Measurements from ENCODE around the gene METTL14.

The METTL14 gene

GRCh38 chr4:118723369-118723768 lies 38.2 kb downstream of the METTL14 start:
- ATAC-seq (ENCODE audit: low read depth): no peak
- no peak overlapping the region for H3K4me3 ChIP-seq (ENCODE audit: severe bottlenecking)
- no peak for DNase-seq (ENCODE audit: low spot score)
- peaks cover 10% of the 10 kb centered on the region for H3K4me1 ChIP-seq (ENCODE audit: insufficient read depth, poor library complexity, severe bottlenecking)
- H3K9me3 ChIP-seq (ENCODE audit: severe bottlenecking): no peaks in the 10 kb centered on the region
- peaks cover 48% of the 10 kb centered on the region for H3K36me3 ChIP-seq (ENCODE audit: low read depth)
- H3K27ac ChIP-seq (ENCODE audit: poor library complexity, severe bottlenecking): no peak overlapping the region
- H3K27me3 ChIP-seq (ENCODE audit: insufficient read depth, poor library complexity, severe bottlenecking): no peaks in the 10 kb centered on the region
- TF ChIP-seq CTCF (IDR thresholded peaks at IDR 0.05; ENCODE audit: poor library complexity, severe bottlenecking): no peak

- peaks cover 81% of the 10 kb centered on the region for H3K36me3 ChIP-seq (ENCODE audit: low read depth)
- H3K4me3 ChIP-seq (ENCODE audit: severe bottlenecking): no peak overlapping the region
- DNase-seq (ENCODE audit: low spot score): no peak
Measured at GRCh38 chr4:118727360-118727759, 42.2 kb downstream of the METTL14 start.

GRCh38 chr4:118729287-118730286 lies 44.4 kb downstream of the METTL14 start:
- ATAC-seq (ENCODE audit: low read depth) (no peak), DNase-seq (ENCODE audit: low spot score) (no peak)
- H3K27me3 ChIP-seq (ENCODE audit: insufficient read depth, poor library complexity, severe bottlenecking): no peaks in the 10 kb centered on the region
- no peaks in the 10 kb centered on the region for H3K4me1 ChIP-seq (ENCODE audit: insufficient read depth, poor library complexity, severe bottlenecking)
- H3K4me3 ChIP-seq (ENCODE audit: severe bottlenecking): no peak overlapping the region
- peaks cover 83% of the 10 kb centered on the region for H3K36me3 ChIP-seq (ENCODE audit: low read depth)
- H3K9me3 ChIP-seq (ENCODE audit: severe bottlenecking): no peaks in the 10 kb centered on the region
- no peak overlapping the region for H3K27ac ChIP-seq (ENCODE audit: poor library complexity, severe bottlenecking)
- TF ChIP-seq CTCF (IDR thresholded peaks at IDR 0.05; ENCODE audit: poor library complexity, severe bottlenecking): no peak

More at GRCh38 chr4:118727360-118727759, 42.2 kb downstream of the METTL14 start:
- Histone ChIP-seq H3K27me3 (ENCODE audit: insufficient read depth, poor library complexity, severe bottlenecking) (no peaks in the 10 kb centered on the region), H3K9me3 (ENCODE audit: severe bottlenecking) (no peaks in the 10 kb centered on the region), H3K4me1 (ENCODE audit: insufficient read depth, poor library complexity, severe bottlenecking) (no peaks in the 10 kb centered on the region), H3K27ac (ENCODE audit: poor library complexity, severe bottlenecking) (no peak overlapping the region)
- no peak for TF ChIP-seq CTCF (IDR thresholded peaks at IDR 0.05; ENCODE audit: poor library complexity, severe bottlenecking)
- no peak for ATAC-seq (ENCODE audit: low read depth)

- Histone ChIP-seq H3K4me3 (ENCODE audit: severe bottlenecking) (no peak overlapping the region), H3K27ac (ENCODE audit: poor library complexity, severe bottlenecking) (no peak overlapping the region), H3K36me3 (ENCODE audit: low read depth) (peaks cover 83% of the 10 kb centered on the region), H3K27me3 (ENCODE audit: insufficient read depth, poor library complexity, severe bottlenecking) (no peaks in the 10 kb centered on the region), H3K9me3 (ENCODE audit: severe bottlenecking) (no peaks in the 10 kb centered on the region), H3K4me1 (ENCODE audit: insufficient read depth, poor library complexity, severe bottlenecking) (no peaks in the 10 kb centered on the region)
- TF ChIP-seq CTCF (IDR thresholded peaks at IDR 0.05; ENCODE audit: poor library complexity, severe bottlenecking): no peak
- DNase-seq (ENCODE audit: low spot score): no peak
- ATAC-seq (ENCODE audit: low read depth): no peak
Measured at GRCh38 chr4:118730683-118731082, 45.5 kb downstream of the METTL14 start.
